Activated CD8-positive, alpha-beta T cell treated with anti-CD3 and anti-CD28 coated beads, Interleukin-2, amount 10 ng/mL, durations not matched to agents 7 days and 5 days (primary cell): Measurements from ENCODE around the gene HEATR1. TPM values are rescaled to one million over a fixed set of nuclear protein-coding genes. Genes with fewer than 3 reads are reported as not detected.
A peak's percentile ranks its signal among the peaks of the same experiment; 100 is the strongest.

Source experiments
- ATAC-seq: fragments of 150-1000 bp; cut with Tn5 transposase; one replicate; pipeline ENCODE4 v1.10.0; 2021; ENCODE audit warnings: moderate library complexity
- CTCF ChIA-PET: fragments of 350-600 bp; sonication (Branson Sonifier 250); formaldehyde crosslinking; loops from one replicate; lab custom pipeline; 2021; ENCODE audit warnings: antibody characterized with exemption; lab: Charles Lee
- POLR2A ChIA-PET: fragments of 350-600 bp; sonication (Branson Sonifier 250); formaldehyde crosslinking; loops from one replicate; lab custom pipeline; 2021; ENCODE audit warnings: antibody characterized with exemption; lab: Charles Lee
- DNase-seq: peaks from one replicate; pipeline ENCODE4 v3.0.0-alpha.2; 2020
- H3K27ac Mint-ChIP-seq: one replicate; pipeline ENCODE4 v1.8.0; 2021; ENCODE audit warnings: mild to moderate bottlenecking, mixed read lengths
- H3K27me3 Mint-ChIP-seq: one replicate; pipeline ENCODE4 v1.8.0; 2021; ENCODE audit warnings: low read depth, mixed read lengths
- H3K36me3 Mint-ChIP-seq: one replicate; pipeline ENCODE4 v1.8.0; 2021; ENCODE audit warnings: low read depth, mixed read lengths
- H3K4me1 Mint-ChIP-seq: one replicate; pipeline ENCODE4 v1.8.0; 2021; ENCODE audit warnings: low read depth, mixed read lengths
- H3K4me3 Mint-ChIP-seq: one replicate; pipeline ENCODE4 v1.8.0; 2021; ENCODE audit warnings: mild to moderate bottlenecking, mixed read lengths
- H3K9me3 Mint-ChIP-seq: one replicate; pipeline ENCODE4 v1.8.0; 2022; ENCODE audit warnings: mixed read lengths; ENCODE audit not compliant: insufficient read depth
- total RNA-seq, 2 experiments: library from RNA; stranded (reverse); gene quantifications; one replicate each; pipeline ENCODE4 v1.2.3, GENCODE V29; 2021

HEATR1 gene
- total RNA-seq, 2 experiments from 2014 or later: 41.1 to 45.9 TPM

DNA sequence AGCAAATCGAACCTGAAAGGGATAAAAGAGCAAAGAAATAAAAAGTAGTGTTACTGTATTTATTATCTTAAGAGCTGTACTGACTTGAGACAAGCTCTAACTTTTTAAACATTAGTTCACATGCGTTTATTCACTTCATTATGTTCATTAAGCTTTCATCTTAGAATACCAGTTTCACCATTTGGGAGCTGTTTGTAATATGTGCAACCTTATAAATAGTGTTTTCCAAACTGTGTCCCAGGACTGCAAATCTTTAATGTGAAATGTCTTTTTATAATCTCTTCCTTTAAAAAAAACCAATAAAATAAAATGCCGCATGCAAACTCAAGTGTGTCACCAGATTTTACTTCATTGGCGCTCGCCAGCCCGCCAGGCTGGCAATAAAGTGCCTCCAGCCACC, 52.2 kb downstream of the HEATR1 start:
- ATAC-seq (no peak), DNase-seq (no peak)
- H3K9me3 Mint-ChIP-seq: no peaks in the 10 kb centered on the region
- peaks cover 1% of the 10 kb centered on the region for H3K4me1 Mint-ChIP-seq
- H3K36me3 Mint-ChIP-seq: peaks cover 70% of the 10 kb centered on the region
- ChIA-PET POLR2A (no interaction called here), CTCF (no interaction called here)
- H3K4me3 Mint-ChIP-seq: no peak overlapping the region
- no peaks in the 10 kb centered on the region for H3K27me3 Mint-ChIP-seq
- H3K27ac Mint-ChIP-seq: no peak overlapping the region

DNA sequence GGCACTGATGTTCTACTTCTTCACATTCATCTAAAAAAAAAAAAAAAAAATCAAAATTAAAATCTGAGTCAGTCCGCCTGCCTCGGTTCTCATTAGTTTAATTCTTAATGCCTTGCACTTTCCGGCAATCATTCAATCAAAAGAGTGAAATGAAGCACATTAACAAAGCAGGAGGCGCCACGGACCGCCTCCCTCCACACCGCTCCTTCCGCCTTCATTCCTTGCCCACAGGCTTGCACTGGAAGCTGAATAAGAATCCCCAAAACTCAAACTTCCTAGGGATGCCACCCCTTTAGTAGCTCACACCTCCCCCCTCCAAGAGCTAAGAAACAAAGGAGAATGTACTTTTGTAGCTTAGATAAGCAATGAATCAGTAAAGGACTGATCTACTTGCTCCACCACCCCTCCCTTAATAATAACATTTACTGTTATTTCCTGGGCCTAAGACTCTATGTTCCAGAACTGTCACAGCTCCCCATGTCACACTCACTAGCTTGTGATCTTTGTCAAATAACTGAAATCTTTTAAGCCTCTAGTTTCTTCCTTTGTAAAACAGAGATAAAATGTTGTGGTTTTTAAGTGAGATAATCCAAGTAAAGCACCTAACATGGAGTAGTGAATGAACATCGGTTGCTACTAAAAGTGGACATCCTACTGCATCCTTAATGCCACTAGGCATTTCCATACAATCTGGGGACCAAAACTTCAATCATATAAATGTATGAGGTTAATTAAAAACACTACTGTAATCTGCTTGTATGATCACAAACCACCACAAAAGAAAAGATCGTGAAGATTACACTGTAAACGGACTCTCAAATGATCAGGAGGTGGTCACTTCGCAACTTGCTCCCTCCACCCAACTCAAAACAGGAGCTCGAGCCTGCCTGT, 53.1 kb downstream of the HEATR1 start:
- ATAC-seq (no peak), DNase-seq (no peak)
- peaks cover 7% of the 10 kb centered on the region for H3K4me1 Mint-ChIP-seq
- no peak overlapping the region for H3K4me3 Mint-ChIP-seq
- no peak overlapping the region for H3K27ac Mint-ChIP-seq
- H3K27me3 Mint-ChIP-seq: no peaks in the 10 kb centered on the region
- H3K9me3 Mint-ChIP-seq: no peaks in the 10 kb centered on the region
- ChIA-PET POLR2A (interaction anchor here (0.6 kb wide), 1 partner anchor 59 kb away, joined by 3 read pairs; no protein-coding TSS in a partner anchor), CTCF (no interaction called here)
- H3K36me3 Mint-ChIP-seq: peaks cover 72% of the 10 kb centered on the region

DNA sequence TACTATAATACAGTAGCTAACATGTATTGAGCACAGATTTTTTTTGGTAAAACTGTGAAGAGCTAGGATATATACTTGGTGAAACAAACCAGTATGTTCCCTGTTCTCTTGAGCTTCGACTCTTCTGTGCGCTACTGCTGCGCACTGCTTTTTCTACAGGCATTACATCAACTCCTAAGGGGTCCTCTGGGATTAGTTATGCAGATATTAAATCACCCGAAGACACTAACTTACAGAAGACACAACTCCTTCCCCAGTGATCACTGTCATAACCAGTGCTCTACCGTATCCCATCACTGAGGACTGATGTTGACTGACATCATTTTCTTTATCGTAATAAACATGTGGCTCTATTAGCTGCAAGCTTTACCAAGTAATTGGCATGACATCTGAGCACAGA, 55.9 kb downstream of the HEATR1 start:
- no peak for DNase-seq
- ChIA-PET POLR2A (interaction anchor here (0.9 kb wide), 1 partner anchor 9 kb away, joined by 3 read pairs; no protein-coding TSS in a partner anchor), CTCF (interaction anchor here (1.0 to 2.5 kb wide), 2 partner anchors 9 to 10 kb away, joined by 3 to 8 read pairs; no protein-coding TSS in a partner anchor)
- Mint-ChIP-seq H3K36me3 (peaks cover 78% of the 10 kb centered on the region), H3K27ac (no peak overlapping the region), H3K4me3 (no peak overlapping the region), H3K4me1 (peaks cover 24% of the 10 kb centered on the region), H3K9me3 (no peaks in the 10 kb centered on the region), H3K27me3 (no peaks in the 10 kb centered on the region)
- ATAC-seq: no peak

DNA sequence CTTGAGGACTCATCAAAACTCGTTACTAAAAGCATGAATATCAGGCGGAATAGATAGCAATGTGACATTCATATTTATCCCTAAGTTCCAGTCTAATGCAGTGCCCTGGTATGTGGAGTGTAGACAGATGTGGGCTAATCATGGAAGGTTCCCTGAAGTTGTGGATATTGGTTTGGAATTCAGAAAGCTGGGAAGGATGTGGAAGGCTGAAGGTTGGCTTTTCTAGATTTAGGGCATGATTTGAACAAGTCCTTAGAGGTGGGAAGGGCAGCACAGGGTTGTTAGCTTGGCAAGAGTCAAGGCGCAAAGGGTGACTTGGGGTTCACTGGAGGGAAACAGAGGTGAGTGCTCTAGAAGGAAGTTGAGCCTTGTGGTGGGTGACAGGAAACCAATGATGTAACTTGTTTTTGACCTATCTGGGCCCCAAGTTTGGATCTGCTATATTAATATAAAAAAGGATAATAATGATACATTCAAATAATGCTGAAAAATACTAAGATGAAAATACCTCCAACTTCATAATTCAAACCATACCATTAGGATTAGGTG, 58.6 kb downstream of the HEATR1 start:
- H3K4me1 Mint-ChIP-seq: peaks cover 22% of the 10 kb centered on the region
- peaks cover 81% of the 10 kb centered on the region for H3K36me3 Mint-ChIP-seq
- CTCF ChIA-PET: no interaction called here
- no peaks in the 10 kb centered on the region for H3K27me3 Mint-ChIP-seq
- POLR2A ChIA-PET: no interaction called here
- DNase-seq: peak; percentile 32
- peak overlapping the region; percentile 8 for H3K4me3 Mint-ChIP-seq
- peak; percentile 43 for ATAC-seq
- H3K27ac Mint-ChIP-seq: peak overlapping the region; percentile 85
- H3K9me3 Mint-ChIP-seq: no peaks in the 10 kb centered on the region

DNA sequence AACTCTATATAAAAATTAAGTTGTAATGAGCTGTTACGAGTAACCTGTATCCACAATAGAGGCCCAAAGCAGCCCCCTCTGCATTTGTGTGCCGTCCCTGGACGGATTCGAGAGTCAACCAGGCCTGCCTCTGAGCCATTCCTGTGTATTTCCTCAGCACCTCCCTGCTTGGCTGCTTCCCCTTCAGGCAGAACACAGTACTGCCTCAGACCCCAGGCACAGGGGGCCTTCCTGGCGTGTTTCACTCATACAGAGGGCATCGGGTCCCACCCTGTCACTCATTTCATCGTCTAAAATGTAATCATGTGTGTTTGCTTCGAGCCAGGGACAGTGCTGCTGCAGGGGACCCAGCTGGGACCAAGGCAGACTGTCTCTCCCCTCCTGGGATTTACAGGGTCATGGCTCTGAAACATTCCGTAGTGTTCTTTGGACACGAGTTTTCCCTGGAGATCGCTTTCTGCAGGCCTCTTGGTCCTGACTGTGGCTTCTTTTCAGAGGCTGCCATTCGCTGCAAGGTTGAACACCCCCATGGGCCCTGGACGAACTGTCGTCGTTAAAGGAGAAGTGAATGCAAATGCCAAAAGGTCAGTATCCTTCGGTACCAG, 61.1 kb downstream of the HEATR1 start:
- H3K4me3 Mint-ChIP-seq: no peak overlapping the region
- DNase-seq (no peak), ATAC-seq (peak; percentile 50)
- H3K4me1 Mint-ChIP-seq: peaks cover 22% of the 10 kb centered on the region
- CTCF ChIA-PET: interaction anchor here (1.0 to 1.1 kb wide), 2 partner anchors 9 to 16 kb away, joined by 3 read pairs; no protein-coding TSS in a partner anchor
- POLR2A ChIA-PET: interaction anchor here (0.8 kb wide), 1 partner anchor 9 kb away, joined by 3 read pairs; no protein-coding TSS in a partner anchor
- no peaks in the 10 kb centered on the region for H3K27me3 Mint-ChIP-seq
- peaks cover 77% of the 10 kb centered on the region for H3K36me3 Mint-ChIP-seq
- no peaks in the 10 kb centered on the region for H3K9me3 Mint-ChIP-seq
- H3K27ac Mint-ChIP-seq: no peak overlapping the region

DNA sequence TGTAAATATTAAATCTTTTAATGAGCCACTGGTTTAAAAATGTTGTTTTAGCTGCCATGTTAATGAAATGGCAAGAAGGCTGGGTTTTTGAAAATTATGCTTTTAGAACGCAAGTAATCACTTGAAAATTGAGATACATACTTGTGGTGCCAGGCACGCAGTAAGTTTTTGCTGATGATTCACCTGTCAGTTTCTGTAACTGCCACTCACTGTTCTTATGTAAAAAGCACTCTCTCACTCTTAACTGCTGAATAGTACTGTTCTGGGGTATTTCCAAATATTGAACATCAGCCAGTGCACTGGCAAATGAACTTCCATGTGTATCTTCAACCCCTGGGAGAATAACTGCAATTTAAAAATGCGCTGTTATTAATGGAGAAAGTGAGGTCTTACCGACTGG, 62.6 kb downstream of the HEATR1 start:
- H3K9me3 Mint-ChIP-seq: no peaks in the 10 kb centered on the region
- DNase-seq: no peak
- no peak for ATAC-seq
- H3K27me3 Mint-ChIP-seq: no peaks in the 10 kb centered on the region
- POLR2A ChIA-PET: no interaction called here
- no peak overlapping the region for H3K4me3 Mint-ChIP-seq
- peaks cover 22% of the 10 kb centered on the region for H3K4me1 Mint-ChIP-seq
- CTCF ChIA-PET: no interaction called here
- H3K36me3 Mint-ChIP-seq: peaks cover 69% of the 10 kb centered on the region
- H3K27ac Mint-ChIP-seq: no peak overlapping the region

DNA sequence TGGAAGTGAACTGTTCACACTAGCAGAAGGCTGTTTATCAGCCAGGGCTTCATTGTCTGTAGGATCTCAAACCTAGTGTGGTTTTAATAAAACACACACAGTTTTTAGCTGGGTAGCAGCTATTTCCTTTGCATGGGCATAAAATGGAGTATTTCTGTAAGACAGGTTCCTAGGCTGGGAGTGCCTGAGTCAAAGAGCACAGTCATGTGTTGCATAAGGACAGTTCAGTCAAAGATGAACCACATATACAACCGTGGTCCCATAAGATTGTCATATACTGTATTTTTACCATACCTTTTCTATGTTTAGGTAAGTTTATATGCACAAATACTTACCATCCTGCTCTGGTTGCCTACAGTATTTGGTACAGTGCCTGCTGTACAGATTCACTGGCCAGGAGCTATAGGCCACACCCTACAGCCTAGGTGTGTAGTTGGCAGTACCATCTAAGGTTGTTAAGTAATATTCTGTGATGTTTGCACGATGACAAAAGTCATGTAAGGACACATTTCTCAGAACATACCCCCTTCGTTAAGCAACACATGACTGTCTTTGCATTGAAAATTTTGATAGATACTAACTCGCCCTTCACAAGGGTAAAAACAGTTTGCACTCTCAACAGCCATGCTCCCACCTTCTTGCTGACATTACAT, 63.4 kb downstream of the HEATR1 start:
- ChIA-PET CTCF (no interaction called here), POLR2A (no interaction called here)
- DNase-seq (no peak), ATAC-seq (no peak)
- H3K27me3 Mint-ChIP-seq: no peaks in the 10 kb centered on the region
- H3K4me1 Mint-ChIP-seq: peaks cover 15% of the 10 kb centered on the region
- peaks cover 68% of the 10 kb centered on the region for H3K36me3 Mint-ChIP-seq
- no peak overlapping the region for H3K27ac Mint-ChIP-seq
- H3K9me3 Mint-ChIP-seq: no peaks in the 10 kb centered on the region
- no peak overlapping the region for H3K4me3 Mint-ChIP-seq

DNA sequence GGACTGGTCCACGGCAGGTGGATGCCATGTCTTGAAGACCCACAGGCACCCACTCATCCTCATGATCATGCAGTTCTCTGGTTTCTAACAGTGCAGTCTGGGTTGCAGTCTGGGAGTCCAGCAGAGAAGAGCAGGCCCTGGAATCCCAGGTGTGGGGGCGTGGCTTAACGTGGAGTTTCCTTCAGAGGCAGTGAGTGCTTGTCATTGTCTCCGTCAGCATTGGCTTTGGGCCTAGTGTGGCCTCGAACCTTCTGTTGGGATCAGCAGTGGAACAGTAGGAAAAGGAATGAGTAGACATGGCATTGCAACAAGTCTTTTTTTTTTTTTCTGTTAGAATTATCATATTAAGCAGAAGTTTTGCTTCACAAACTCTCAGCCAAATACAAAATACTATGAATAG, 67.8 kb downstream of the HEATR1 start:
- ChIA-PET CTCF (interaction anchor here (1.4 kb wide), 1 partner anchor 64 kb away, joined by 3 read pairs; no protein-coding TSS in a partner anchor), POLR2A (no interaction called here)
- no peaks in the 10 kb centered on the region for H3K9me3 Mint-ChIP-seq
- H3K36me3 Mint-ChIP-seq: peaks cover 53% of the 10 kb centered on the region
- peaks cover 23% of the 10 kb centered on the region for H3K4me1 Mint-ChIP-seq
- ATAC-seq: no peak
- DNase-seq: no peak
- H3K27ac Mint-ChIP-seq: no peak overlapping the region
- H3K4me3 Mint-ChIP-seq: no peak overlapping the region
- H3K27me3 Mint-ChIP-seq: no peaks in the 10 kb centered on the region

DNA sequence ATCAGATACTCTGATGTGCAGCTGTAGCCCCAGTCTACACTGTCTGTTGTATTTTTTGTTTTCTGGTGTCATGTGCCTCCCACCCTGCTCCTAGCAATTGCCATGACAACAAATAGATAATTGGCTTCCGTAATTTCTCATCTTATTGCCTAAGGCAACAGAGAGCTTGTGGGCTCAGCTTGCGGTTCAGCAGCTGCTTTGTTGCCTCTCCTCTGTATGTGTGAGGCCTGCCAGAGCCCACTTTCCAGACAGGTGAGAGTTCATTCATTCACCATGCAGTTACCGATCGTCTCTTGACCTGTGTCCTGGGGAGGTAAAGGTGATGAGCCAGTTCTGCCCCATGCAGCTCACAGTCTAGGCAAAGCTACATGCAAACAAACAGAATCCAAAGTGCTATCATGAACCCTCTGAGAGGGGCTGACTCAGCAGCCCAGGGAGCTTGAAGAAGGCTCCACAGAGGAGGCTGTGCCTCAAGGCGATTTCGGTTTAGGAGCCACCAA, 68.6 kb downstream of the HEATR1 start:
- no peak for ATAC-seq
- peaks cover 58% of the 10 kb centered on the region for H3K36me3 Mint-ChIP-seq
- DNase-seq: no peak
- ChIA-PET CTCF (no interaction called here), POLR2A (interaction anchor here (3.2 kb wide), 1 partner anchor 11 kb away, joined by 15 read pairs; no protein-coding TSS in a partner anchor)
- H3K27me3 Mint-ChIP-seq: no peaks in the 10 kb centered on the region
- no peak overlapping the region for H3K4me3 Mint-ChIP-seq
- H3K4me1 Mint-ChIP-seq: peaks cover 24% of the 10 kb centered on the region
- H3K9me3 Mint-ChIP-seq: no peaks in the 10 kb centered on the region
- H3K27ac Mint-ChIP-seq: no peak overlapping the region

DNA sequence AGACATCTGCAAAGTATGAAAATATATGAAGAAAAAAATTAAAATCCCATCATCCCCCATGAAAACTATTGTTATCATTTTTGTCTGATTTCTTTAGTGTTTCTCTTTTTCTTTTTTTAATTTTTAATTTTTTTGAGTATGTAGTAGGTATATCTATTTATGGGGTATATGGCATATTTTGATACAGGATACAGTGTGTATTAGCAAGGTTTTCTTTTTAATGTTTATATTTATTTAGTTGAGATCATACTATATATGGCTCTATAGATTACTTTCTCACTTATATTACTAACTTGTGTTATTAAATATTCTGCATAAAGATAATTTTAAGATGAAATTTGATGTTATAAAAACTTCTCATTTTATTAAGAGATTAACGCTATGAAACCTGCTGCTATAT, 69.1 kb downstream of the HEATR1 start:
- no peaks in the 10 kb centered on the region for H3K9me3 Mint-ChIP-seq
- ChIA-PET POLR2A (interaction anchor here (3.2 kb wide), 1 partner anchor 10 kb away, joined by 15 read pairs; no protein-coding TSS in a partner anchor), CTCF (interaction anchor here (1.0 to 1.3 kb wide), 2 partner anchors 12 to 14 kb away, joined by 3 read pairs; no protein-coding TSS in a partner anchor)
- peaks cover 59% of the 10 kb centered on the region for H3K36me3 Mint-ChIP-seq
- no peak overlapping the region for H3K4me3 Mint-ChIP-seq
- no peak for DNase-seq
- no peak overlapping the region for H3K27ac Mint-ChIP-seq
- no peak for ATAC-seq
- no peaks in the 10 kb centered on the region for H3K27me3 Mint-ChIP-seq
- H3K4me1 Mint-ChIP-seq: peaks cover 27% of the 10 kb centered on the region

DNA sequence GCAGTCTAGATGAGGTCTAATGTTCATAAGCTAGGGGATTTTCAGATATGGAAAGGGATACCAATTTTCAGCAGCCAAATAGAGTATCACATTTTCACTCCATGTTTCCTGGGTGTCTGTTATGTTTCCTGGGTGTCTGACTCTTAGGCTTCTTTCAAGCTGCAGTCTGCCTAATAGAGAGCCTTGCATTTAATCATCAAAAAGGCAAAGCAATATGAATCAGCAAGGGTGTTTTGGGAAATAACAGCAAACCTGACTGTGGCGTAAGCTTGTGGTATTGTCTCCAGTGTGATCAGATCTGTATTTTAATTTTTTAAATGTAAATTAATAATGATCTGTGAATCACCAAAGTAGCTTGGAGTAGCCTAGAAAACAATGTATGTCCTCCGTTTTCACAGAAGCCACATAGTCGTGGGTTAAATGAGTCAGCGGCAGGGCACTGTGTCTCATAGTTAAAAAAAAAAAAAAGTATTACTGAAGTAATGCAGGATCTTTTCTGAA, 70.1 kb downstream of the HEATR1 start:
- ATAC-seq (peak; percentile 40), DNase-seq (peak; percentile 31)
- no peaks in the 10 kb centered on the region for H3K27me3 Mint-ChIP-seq
- peak overlapping the region; percentile 32 for H3K27ac Mint-ChIP-seq
- POLR2A ChIA-PET: interaction anchor here (1.4 to 3.2 kb wide), 2 partner anchors 9 to 10 kb away, joined by 3 to 15 read pairs; no protein-coding TSS in a partner anchor
- H3K9me3 Mint-ChIP-seq: no peaks in the 10 kb centered on the region
- peaks cover 30% of the 10 kb centered on the region for H3K4me1 Mint-ChIP-seq
- H3K36me3 Mint-ChIP-seq: peaks cover 55% of the 10 kb centered on the region
- CTCF ChIA-PET: interaction anchor here (0.6 to 1.3 kb wide), 5 partner anchors 8 to 15 kb away, joined by 3 to 4 read pairs (median 3); no protein-coding TSS in a partner anchor
- H3K4me3 Mint-ChIP-seq: no peak overlapping the region
